Mammary epithelial cell (primary cell): ENCODE measurements around the gene CHIA.

Source experiments
- EZH2 ChIP-seq: IDR thresholded peaks from 2 replicates; pipeline ENCODE4 v1.6.1; 2012; ENCODE audit warnings: low read length, inconsistent platforms, borderline replicate concordance
- TF ChIP-seq, protein P1 (sequence below), 2 donors: IDR thresholded peaks in 1 of 2; conservative IDR thresholded peaks in 1 of 2; 2 replicates each; pipeline ENCODE4 v1.5.1; 2011 to 2012; ENCODE audit warnings: inconsistent platforms in 2 of 2, low read length in 2 of 2, mild to moderate bottlenecking in 2 of 2, control low read depth in 1 of 2, low read depth in 1 of 2; ENCODE audit not compliant: insufficient read depth in 1 of 2; ENCODE audit errors: extremely low read depth in 1 of 2

- TF ChIP-seq EZH2 = no peak
- TF ChIP-seq, protein P1, sequence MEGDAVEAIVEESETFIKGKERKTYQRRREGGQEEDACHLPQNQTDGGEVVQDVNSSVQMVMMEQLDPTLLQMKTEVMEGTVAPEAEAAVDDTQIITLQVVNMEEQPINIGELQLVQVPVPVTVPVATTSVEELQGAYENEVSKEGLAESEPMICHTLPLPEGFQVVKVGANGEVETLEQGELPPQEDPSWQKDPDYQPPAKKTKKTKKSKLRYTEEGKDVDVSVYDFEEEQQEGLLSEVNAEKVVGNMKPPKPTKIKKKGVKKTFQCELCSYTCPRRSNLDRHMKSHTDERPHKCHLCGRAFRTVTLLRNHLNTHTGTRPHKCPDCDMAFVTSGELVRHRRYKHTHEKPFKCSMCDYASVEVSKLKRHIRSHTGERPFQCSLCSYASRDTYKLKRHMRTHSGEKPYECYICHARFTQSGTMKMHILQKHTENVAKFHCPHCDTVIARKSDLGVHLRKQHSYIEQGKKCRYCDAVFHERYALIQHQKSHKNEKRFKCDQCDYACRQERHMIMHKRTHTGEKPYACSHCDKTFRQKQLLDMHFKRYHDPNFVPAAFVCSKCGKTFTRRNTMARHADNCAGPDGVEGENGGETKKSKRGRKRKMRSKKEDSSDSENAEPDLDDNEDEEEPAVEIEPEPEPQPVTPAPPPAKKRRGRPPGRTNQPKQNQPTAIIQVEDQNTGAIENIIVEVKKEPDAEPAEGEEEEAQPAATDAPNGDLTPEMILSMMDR (conservative IDR thresholded peaks at IDR 0.05 in 1 of 2, IDR thresholded peaks at IDR 0.05 in 1 of 2; ENCODE audit: extremely low read depth in 1 of 2, insufficient read depth in 1 of 2, low read depth in 1 of 2, low read length in 2 of 2) = no peak
Observed at GRCh38 chr1:111279144-111279543, 11.5 kb upstream of the CHIA start.
